ENCODE measurements around the gene CDK18. TPM values are rescaled to one million over a fixed set of nuclear protein-coding genes. Genes with fewer than 3 reads are reported as not detected.

The CDK18 gene
- total and polyA plus RNA-seq, 2 of the 8 experiments (the other 6 are each of a cell fraction or from before 2014, with no cell fraction given) = 31.2 to 44.0 TPM

DNA sequence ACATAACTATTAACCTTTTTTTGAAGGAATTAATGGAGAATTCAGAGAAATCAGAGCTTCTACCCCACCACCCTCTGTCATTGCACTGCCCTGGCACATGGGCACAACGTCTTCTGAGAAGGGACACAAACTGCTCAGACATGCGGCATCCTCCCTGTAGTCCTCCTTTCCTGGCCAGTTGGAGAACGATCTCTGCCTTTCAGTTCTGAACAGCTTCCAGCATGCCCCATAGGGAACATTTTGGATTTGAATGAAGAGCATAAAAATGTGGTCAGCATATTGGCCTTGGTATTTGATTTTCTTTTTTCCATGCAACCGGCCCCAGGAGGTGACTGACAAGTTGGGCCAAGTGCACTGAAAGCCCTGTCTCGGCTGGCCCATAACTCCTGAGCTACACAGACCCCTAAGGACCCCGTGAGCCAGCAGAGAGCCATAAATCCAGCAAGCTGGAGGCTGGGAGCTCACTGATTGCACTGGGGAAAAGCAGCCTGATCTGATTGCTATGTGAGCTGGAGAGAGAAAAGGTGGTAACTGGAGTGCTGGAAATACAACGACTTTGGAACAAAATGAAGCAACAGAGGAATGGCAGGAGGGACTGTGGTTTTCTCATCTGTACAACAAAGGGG is 37.8 kb upstream of the CDK18 start (continued):
- no peak for TF ChIP-seq SRF (IDR thresholded peaks at IDR 0.05; ENCODE audit: low read depth, low read length)
- TF ChIP-seq ZNF274 (IDR thresholded peaks at IDR 0.05; ENCODE audit: borderline replicate concordance, extremely low read depth, low read length) = no peak
- no peak for TF ChIP-seq SIX5 (IDR thresholded peaks at IDR 0.05; ENCODE audit: low read depth, low read length)
